HG03066 (cell line): ENCODE data around the gene BCL2.
"Not testable (repeated sequence)": the region's sequence is repeated elsewhere in the genome, so short reads cannot be mapped to it uniquely, and the experiment has no call there.

ENCODE experiments used
- ATAC-seq: cut with Tn5 transposase; IDR thresholded peaks from one replicate; pipeline ENCODE4 v1.9.1; 2021; ENCODE audit warnings: low read depth; ENCODE audit not compliant: unreplicated experiment

The BCL2 gene

DNA sequence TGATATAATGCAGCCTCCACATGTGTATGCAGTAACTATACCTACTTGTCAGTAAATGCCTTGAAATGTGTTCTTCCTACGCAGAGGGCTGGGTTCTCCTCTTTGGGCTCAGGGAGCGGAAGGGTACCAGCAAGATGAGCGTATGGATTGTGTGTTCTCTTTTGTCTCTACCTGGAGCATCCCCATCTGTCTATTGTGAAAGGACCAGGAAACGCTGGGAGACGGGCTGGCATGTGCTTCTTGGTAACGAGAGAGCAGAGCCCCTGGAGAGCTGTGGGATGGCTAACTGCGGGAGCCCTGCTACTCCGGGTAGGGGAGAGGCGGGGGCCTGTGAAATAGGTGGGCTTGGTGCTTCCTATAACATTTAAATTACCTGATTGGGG is 80.9 kb downstream of the BCL2 start:
- ATAC-seq = no peak

- ATAC-seq = no peak
These were observed 81.5 kb downstream of the BCL2 start for GRCh38 chr18:63237881-63238692.

- ATAC-seq = no peak
These were observed 82.4 kb downstream of the BCL2 start for GRCh38 chr18:63236921-63237846.

GRCh38 chr18:63236406-63236805 is 83.2 kb downstream of the BCL2 start:
- ATAC-seq = no peak

DNA sequence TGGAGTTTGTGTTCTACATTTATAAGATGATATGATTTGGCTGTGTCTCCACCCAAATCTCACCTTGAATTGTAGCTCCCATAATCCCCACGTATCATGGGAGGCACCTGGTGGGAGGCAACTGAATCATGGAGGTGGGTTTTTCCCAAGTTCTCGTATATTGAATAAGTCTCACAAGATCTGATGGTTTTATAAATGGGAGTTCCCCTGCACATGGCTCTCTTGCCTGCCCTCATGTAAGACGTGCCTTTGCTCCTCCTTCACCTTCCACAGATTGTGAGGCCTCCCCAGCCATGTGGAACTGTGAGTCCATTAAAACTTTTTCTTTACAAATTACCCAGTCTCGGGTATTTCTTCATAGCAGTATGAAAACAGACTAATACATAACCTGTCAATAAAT is 83.6 kb downstream of the BCL2 start:
- not testable (repeated sequence) for ATAC-seq

DNA sequence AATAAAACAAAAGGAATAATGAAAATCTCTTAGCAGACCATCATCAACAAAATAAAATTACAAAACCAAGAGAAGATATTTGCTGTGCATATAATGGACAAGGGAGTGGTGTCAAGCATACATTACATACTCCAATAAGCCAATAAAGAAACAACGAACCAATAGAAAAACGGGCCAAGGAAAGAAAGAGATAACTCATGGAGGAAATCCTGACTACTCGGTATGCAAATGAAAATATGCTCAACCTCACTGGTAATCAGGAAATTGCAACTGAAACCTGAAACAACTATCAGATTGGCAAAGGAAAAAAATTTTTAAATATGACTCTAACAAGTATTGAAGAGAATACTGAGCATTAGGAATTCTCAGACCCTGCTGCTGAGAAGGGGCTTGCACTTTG is 84.7 kb downstream of the BCL2 start:
- no peak for ATAC-seq

- no peak for ATAC-seq
These were observed 85.1 kb downstream of the BCL2 start for GRCh38 chr18:63234432-63234831.

DNA sequence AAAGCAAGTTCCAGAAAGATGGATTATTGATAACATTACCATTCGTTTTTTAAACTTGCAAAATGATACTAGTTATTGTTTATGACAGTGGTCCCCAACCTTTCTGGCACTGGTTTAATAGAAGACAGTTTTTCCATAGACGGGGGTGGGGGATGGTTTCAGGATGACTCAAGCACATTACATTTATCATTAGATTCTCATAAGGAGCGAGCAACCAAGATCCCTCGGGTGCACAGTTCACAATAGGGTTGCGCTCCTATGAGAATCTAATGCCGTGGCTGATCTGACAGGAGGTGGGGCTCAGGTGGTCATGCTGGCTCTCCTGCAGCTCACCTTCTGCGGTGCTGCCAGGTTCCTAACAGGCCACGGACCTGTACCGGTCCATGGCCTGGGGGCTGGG is 86.2 kb downstream of the BCL2 start:
- no peak for ATAC-seq

- ATAC-seq = no peak
These were observed 86.7 kb downstream of the BCL2 start for GRCh38 chr18:63232826-63233225.

DNA sequence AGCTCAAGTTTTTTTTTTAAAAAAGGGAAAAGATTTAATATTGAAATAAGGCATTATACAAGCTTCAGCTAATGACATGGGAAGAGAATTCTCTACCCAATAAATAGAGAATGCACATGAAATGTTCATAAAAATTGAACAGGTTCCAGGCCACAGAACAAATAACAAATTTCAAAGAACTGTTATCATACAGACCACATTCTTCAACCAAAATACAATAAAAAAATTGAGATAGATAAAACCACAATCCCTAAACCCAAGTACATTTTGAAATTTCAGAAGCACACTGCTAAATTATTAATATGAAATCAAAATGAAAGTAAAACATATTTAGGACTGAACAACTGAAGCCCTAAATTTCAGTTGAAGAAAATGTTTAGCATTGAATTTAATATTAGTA is 89.6 kb downstream of the BCL2 start:
- ATAC-seq = no peak

DNA sequence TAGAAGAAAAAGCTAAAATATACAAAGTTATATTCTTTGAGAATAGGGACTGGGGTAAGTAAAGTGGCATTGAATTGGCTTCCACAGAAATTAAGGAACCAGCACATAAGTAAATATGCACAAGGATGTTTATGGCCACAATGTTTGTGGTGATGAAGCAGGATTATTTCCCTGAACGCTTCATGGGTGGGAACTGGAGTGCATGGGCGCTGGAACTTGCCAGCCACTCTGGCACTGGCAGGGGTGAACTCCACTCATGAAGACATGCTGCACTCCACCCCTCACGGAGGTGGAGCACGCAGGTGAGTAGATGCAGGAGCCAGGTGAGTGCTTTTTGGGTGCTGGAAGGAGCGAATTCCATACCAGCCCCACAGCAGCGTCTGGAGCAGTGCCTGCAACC is 94.1 kb downstream of the BCL2 start:
- no peak for ATAC-seq

- ATAC-seq = no peak
These were observed 94.9 kb downstream of the BCL2 start for GRCh38 chr18:63224630-63225029.

- no peak for ATAC-seq
These were observed 95.7 kb downstream of the BCL2 start for GRCh38 chr18:63223837-63224236.

DNA sequence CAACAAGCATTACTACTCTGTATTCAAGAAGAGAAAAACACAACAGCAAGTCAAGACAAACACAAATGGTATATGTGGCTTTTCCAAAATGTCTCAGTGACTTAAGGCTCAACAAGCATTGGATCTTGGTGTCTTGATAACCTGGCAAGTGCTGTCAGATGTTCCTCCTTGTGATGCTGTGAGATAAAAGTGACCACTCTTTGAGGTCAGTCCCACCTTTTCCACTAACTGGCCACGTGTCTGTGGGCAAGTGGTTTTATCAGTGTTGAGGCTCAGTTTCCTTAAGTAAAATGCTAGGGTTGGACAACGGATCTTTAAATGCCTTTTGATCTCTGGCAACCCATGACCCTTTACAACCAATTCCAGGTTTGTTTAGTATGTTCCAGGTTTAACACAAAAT is 98.7 kb downstream of the BCL2 start:
- no peak for ATAC-seq

DNA sequence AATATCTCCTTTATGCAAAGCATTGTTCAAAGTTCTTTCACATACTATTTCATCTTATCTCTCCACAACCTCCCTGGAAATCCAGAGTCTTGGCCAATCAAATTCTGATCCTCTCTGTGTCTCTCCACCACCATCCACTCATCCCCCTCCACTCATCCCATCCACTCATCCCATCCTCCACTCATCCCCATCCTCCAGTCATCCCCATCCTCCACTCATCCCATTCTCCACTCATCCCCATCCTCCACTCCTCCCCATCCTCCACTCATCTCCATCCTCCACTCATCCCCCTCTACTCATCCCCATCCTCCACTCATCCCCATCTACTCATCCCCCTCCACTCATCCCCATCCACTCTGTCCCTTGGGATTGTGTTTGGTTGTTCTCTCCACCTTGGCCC is 101.1 kb downstream of the BCL2 start:
- no peak for ATAC-seq

DNA sequence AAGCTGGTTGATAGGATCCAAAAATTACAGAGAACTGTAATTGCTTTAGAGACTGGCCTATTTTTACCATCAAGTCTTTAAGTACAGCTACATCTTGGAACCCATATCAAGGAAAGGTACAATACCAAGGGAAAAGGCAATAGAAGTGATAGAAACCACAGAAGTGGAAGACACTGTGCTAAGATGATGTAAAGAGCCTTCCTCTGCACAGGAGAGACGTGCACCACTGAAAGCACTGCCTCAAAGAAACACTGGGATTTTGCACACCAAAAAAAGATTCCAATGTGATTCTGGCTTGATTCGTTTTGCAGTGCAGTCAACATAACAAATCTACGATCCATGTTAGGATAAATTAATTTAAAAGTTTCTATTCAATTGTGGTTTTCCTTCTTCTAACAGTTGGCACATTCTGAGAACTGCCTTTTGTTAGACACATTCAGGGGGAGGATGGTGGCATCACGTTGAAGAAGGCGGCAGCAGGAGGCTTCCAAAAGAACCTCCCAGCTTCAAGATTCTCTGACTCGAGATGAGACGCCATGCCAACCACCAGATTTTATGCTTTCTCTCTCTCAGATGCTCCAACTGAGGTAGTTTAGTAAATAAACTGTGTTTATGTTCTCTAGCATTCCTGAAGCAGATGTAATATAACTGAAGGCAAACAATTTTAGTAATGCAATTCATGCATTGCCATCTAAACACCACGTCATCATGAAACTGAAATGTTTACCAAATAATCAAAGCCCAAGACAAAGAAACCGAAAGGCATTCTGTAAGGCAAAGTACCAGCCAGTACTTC is 102.9 kb downstream of the BCL2 start:
- ATAC-seq = no peak

GRCh38 chr18:63213936-63214671 is 105.5 kb downstream of the BCL2 start:
- ATAC-seq = no peak

- ATAC-seq = no peak
These were observed 106.2 kb downstream of the BCL2 start for GRCh38 chr18:63213331-63213900.

DNA sequence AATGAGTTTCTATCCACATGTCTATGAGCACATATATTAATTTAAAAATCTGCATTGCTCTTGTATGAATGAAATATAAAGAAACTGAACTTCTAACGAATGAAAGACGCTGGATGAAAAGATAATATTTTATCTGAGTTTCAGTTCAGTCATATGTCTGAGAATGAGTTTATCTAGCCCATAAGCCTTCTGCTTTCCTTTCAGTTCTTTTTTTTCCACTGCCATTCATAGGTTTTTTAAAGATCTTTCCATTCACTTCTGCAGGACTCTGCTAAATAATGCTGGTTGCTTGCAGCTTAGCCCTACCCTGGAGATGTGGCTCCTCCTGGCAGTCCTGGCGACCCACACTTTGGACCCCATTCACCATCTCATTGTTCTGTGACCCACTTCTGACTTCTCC is 109.0 kb downstream of the BCL2 start:
- no peak for ATAC-seq

DNA sequence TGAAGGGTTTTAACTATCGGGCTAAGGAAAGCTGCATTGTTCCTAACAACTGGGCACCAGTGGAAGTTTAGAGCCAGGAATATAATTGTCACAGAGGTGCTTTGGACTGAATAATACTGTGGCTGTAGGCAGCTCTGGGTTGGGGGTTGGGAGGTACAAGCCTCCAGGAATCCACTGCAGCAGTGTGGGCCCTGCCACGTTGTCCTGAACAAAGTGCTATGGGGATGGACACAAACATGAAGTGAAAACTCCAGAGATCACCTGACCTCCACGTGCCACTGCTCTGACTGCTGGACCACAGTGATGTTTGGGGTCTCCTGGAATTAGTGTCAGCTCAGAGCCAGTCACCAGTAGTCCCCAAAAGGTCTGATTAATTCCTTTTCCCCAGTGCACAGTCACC is 110.9 kb downstream of the BCL2 start:
- no peak for ATAC-seq
